ENCODE results near the gene CREB5. TPM values are rescaled to one million over a fixed set of nuclear protein-coding genes. Genes with fewer than 3 reads are reported as not detected.

CREB5 gene
- total and polyA plus RNA-seq, 2 experiments from 2014 or later = 2.4 to 4.4 TPM

GRCh38 chr7:28564755-28565374, 152.5 kb downstream of the CREB5 start:
- Mint-ChIP-seq H3K4me1 (peaks cover 4% of the 10 kb centered on the region), H3K27ac (no peak overlapping the region), H3K4me3 (no peak overlapping the region), H3K9me3 (no peaks in the 10 kb centered on the region; the same call in 2 of the 3 replicates), H3K27me3 (ENCODE audit: insufficient read depth, low read depth, poor library complexity) (peaks cover 1% of the 10 kb centered on the region), H3K36me3 (ENCODE audit: low read depth) (no peaks in the 10 kb centered on the region)
- Histone ChIP-seq H3K27ac (ENCODE audit: low read depth) (no peak overlapping the region), H3K4me3 (no peak overlapping the region), H2AFZ (no peak overlapping the region), H3K27me3 (ENCODE audit: insufficient read depth) (no peaks in the 10 kb centered on the region), H3K79me2 (replicated peaks; ENCODE audit: insufficient read depth) (no peaks in the 10 kb centered on the region), H3K9me2 (ENCODE audit: insufficient read depth) (no peaks in the 10 kb centered on the region; the same call in 1 of the 2 replicates), H3K4me1 (ENCODE audit: insufficient read depth) (no peaks in the 10 kb centered on the region), H3K4me2 (no peak overlapping the region), H3K36me3 (ENCODE audit: insufficient read depth) (no peaks in the 10 kb centered on the region), H3F3A (replicated peaks; ENCODE audit: low read depth) (no peaks in the 10 kb centered on the region), H4K20me1 (replicated peaks; ENCODE audit: insufficient read depth) (no peaks in the 10 kb centered on the region)
- DNase-seq (ENCODE audit: low spot score) (no peak), ATAC-seq (no peak)
- TF ChIP-seq ETS1 (IDR thresholded peaks at IDR 0.05) (no peak), CREB1 (CRISPR knock-in tag; IDR thresholded peaks at IDR 0.05; ENCODE audit: low read depth) (no peak), ZNF331 (CRISPR knock-in tag; IDR thresholded peaks at IDR 0.05; ENCODE audit: low read depth) (no peak), ZNF114 (CRISPR knock-in tag; IDR thresholded peaks at IDR 0.05) (no peak), POLR2AphosphoS5 (IDR thresholded peaks at IDR 0.05; ENCODE audit: low read depth) (no peak)
- TF ChIP-seq, protein P1, sequence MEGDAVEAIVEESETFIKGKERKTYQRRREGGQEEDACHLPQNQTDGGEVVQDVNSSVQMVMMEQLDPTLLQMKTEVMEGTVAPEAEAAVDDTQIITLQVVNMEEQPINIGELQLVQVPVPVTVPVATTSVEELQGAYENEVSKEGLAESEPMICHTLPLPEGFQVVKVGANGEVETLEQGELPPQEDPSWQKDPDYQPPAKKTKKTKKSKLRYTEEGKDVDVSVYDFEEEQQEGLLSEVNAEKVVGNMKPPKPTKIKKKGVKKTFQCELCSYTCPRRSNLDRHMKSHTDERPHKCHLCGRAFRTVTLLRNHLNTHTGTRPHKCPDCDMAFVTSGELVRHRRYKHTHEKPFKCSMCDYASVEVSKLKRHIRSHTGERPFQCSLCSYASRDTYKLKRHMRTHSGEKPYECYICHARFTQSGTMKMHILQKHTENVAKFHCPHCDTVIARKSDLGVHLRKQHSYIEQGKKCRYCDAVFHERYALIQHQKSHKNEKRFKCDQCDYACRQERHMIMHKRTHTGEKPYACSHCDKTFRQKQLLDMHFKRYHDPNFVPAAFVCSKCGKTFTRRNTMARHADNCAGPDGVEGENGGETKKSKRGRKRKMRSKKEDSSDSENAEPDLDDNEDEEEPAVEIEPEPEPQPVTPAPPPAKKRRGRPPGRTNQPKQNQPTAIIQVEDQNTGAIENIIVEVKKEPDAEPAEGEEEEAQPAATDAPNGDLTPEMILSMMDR (conservative IDR thresholded peaks at IDR 0.05; ENCODE audit: low read depth in 2 of 2) = no peak
- TF ChIP-seq, protein P2, sequence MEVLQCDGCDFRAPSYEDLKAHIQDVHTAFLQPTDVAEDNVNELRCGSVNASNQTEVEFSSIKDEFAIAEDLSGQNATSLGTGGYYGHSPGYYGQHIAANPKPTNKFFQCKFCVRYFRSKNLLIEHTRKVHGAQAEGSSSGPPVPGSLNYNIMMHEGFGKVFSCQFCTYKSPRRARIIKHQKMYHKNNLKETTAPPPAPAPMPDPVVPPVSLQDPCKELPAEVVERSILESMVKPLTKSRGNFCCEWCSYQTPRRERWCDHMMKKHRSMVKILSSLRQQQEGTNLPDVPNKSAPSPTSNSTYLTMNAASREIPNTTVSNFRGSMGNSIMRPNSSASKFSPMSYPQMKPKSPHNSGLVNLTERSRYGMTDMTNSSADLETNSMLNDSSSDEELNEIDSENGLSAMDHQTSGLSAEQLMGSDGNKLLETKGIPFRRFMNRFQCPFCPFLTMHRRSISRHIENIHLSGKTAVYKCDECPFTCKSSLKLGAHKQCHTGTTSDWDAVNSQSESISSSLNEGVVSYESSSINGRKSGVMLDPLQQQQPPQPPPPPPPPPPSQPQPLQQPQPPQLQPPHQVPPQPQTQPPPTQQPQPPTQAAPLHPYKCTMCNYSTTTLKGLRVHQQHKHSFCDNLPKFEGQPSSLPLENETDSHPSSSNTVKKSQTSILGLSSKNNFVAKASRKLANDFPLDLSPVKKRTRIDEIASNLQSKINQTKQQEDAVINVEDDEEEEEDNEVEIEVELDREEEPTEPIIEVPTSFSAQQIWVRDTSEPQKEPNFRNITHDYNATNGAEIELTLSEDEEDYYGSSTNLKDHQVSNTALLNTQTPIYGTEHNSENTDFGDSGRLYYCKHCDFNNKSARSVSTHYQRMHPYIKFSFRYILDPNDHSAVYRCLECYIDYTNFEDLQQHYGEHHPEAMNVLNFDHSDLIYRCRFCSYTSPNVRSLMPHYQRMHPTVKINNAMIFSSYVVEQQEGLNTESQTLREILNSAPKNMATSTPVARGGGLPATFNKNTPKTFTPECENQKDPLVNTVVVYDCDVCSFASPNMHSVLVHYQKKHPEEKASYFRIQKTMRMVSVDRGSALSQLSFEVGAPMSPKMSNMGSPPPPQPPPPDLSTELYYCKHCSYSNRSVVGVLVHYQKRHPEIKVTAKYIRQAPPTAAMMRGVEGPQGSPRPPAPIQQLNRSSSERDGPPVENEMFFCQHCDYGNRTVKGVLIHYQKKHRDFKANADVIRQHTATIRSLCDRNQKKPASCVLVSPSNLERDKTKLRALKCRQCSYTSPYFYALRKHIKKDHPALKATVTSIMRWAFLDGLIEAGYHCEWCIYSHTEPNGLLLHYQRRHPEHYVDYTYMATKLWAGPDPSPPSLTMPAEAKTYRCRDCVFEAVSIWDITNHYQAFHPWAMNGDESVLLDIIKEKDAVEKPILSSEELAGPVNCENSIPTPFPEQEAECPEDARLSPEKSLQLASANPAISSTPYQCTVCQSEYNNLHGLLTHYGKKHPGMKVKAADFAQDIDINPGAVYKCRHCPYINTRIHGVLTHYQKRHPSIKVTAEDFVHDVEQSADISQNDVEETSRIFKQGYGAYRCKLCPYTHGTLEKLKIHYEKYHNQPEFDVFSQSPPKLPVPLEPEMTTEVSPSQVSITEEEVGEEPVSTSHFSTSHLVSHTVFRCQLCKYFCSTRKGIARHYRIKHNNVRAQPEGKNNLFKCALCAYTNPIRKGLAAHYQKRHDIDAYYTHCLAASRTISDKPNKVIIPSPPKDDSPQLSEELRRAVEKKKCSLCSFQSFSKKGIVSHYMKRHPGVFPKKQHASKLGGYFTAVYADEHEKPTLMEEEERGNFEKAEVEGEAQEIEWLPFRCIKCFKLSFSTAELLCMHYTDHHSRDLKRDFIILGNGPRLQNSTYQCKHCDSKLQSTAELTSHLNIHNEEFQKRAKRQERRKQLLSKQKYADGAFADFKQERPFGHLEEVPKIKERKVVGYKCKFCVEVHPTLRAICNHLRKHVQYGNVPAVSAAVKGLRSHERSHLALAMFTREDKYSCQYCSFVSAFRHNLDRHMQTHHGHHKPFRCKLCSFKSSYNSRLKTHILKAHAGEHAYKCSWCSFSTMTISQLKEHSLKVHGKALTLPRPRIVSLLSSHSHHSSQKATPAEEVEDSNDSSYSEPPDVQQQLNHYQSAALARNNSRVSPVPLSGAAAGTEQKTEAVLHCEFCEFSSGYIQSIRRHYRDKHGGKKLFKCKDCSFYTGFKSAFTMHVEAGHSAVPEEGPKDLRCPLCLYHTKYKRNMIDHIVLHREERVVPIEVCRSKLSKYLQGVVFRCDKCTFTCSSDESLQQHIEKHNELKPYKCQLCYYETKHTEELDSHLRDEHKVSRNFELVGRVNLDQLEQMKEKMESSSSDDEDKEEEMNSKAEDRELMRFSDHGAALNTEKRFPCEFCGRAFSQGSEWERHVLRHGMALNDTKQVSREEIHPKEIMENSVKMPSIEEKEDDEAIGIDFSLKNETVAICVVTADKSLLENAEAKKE (CRISPR knock-in tag; IDR thresholded peaks at IDR 0.05) = no peak
